A549 (cell line): ENCODE results near the gene RHOT1. TPM values are rescaled to one million over a fixed set of nuclear protein-coding genes. Genes with fewer than 3 reads are reported as not detected.

ENCODE experiments used
- ATAC-seq, 2 experiments: fragments of 200-7000 bp in 1 of 2; fragments of >200 bp in 1 of 2; cut with Nextera tagmentation in 1 of 2; cut with Tn5 transposase in 1 of 2; 3 replicates each; pipeline versions ENCODE4 v1.8.0 to v1.9.1; 2018 to 2020; ENCODE audit warnings: mild to moderate bottlenecking in 1 of 2, moderate library complexity in 1 of 2
- CTCF ChIA-PET: fragments of 300-600 bp; sonication (Branson Sonifier 250); formaldehyde crosslinking; extraction: SDS; loops from one replicate; lab custom pipeline; 2021; ENCODE audit warnings: antibody characterized with exemption, inconsistent platforms; lab: Yijun Ruan, JAX
- POLR2A ChIA-PET: fragments of 350-600 bp; formaldehyde crosslinking; extraction: SDS; loops from one replicate; lab custom pipeline; 2021; ENCODE audit warnings: antibody characterized with exemption, inconsistent platforms; lab: Yijun Ruan, JAX
- DNase-seq, 2 experiments: peaks; one replicate each; pipeline versions ENCODE4 v3.0.0 to v3.0.0-alpha.2; 2011 to 2016; ENCODE audit warnings: low read depth in 1 of 2, low spot score in 1 of 2
- FAIRE-seq: peaks from 2 replicates; lab custom pipeline; 2011; peaks lifted over from hg19 to GRCh38; lab: Jason Lieb, UNC
- H3K27ac ChIP-seq, 2 experiments: fragments of >200 bp; sonication (Bioruptor Twin); formaldehyde crosslinking; 3 replicates each; pipeline ENCODE4 v1.5.1; 2016 to 2017
- H3K4me1 ChIP-seq: fragments of >200 bp; sonication (Bioruptor Twin); formaldehyde crosslinking; 3 replicates; pipeline ENCODE4 v1.6.1; 2016
- H3K4me2 ChIP-seq: fragments of >200 bp; sonication (Bioruptor Twin); formaldehyde crosslinking; 3 replicates; pipeline ENCODE4 v1.6.1; 2016
- H3K4me3 ChIP-seq: fragments of >200 bp; sonication (Bioruptor Twin); formaldehyde crosslinking; 3 replicates; pipeline ENCODE4 v1.5.1; 2016
- H3K9me3 ChIP-seq: fragments of >200 bp; sonication (Bioruptor Twin); formaldehyde crosslinking; 3 replicates; pipeline ENCODE4 v1.6.1; 2016
- BHLHE40 ChIP-seq: IDR thresholded peaks from 2 replicates; pipeline ENCODE4 v1.6.1; 2012; ENCODE audit warnings: low read depth, low read length, inconsistent platforms
- CBX2 ChIP-seq: fragments of 200-600 bp; sonication (generic); IDR thresholded peaks from 2 replicates; pipeline ENCODE4 v1.6.1; 2016; ENCODE audit warnings: low read depth, mild to moderate bottlenecking, borderline replicate concordance
- CHD4 ChIP-seq: fragments of 200-600 bp; sonication (generic); IDR thresholded peaks from 2 replicates; pipeline ENCODE4 v1.6.1; 2016; ENCODE audit warnings: antibody characterized with exemption, mild to moderate bottlenecking, borderline replicate concordance
- EHMT2 ChIP-seq: fragments of 200-600 bp; sonication (generic); IDR thresholded peaks from 2 replicates; pipeline ENCODE4 v1.6.1; 2016; ENCODE audit warnings: antibody characterized with exemption, low read depth, mild to moderate bottlenecking, moderate library complexity
- EP300 ChIP-seq, 2 experiments: fragments of >200 bp; sonication (Bioruptor Twin); formaldehyde crosslinking; IDR thresholded peaks; 2 replicates in 1 of 2; 3 replicates in 1 of 2; pipeline ENCODE4 v1.6.1; 2016 to 2017
- HDAC2 ChIP-seq: fragments of 200-600 bp; sonication (generic); IDR thresholded peaks from 2 replicates; pipeline ENCODE4 v1.6.1; 2016
- KDM5A ChIP-seq: fragments of 200-600 bp; sonication (generic); IDR thresholded peaks from 2 replicates; pipeline ENCODE4 v1.6.1; 2016; ENCODE audit warnings: antibody characterized with exemption, mild to moderate bottlenecking
- MAFK ChIP-seq: fragments of 450-650 bp; IDR thresholded peaks from 2 replicates; pipeline ENCODE4 v1.6.1; 2014; ENCODE audit not compliant: partially characterized antibody
- NPAS2 ChIP-seq: fragments of 250-450 bp; sonication (Bioruptor Pico); IDR thresholded peaks from 2 replicates; pipeline ENCODE4 v1.8.0; 2022; ENCODE audit warnings: mild to moderate bottlenecking, moderate library complexity, borderline replicate concordance
- RAD21 ChIP-seq, 2 experiments: fragments of >200 bp in 1 of 2; sonication (Bioruptor Twin) in 1 of 2; formaldehyde crosslinking in 1 of 2; IDR thresholded peaks in 1 of 2; conservative IDR thresholded peaks in 1 of 2; 2 replicates in 1 of 2; 3 replicates in 1 of 2; pipeline ENCODE4 v1.6.1; 2012 to 2018; ENCODE audit warnings: inconsistent platforms in 1 of 2
- RNF2 ChIP-seq: fragments of 200-600 bp; sonication (generic); IDR thresholded peaks from 2 replicates; pipeline ENCODE4 v1.6.1; 2016; ENCODE audit warnings: low read depth, mild to moderate bottlenecking, antibody characterized with exemption, moderate library complexity, borderline replicate concordance
- ZNF302 ChIP-seq: fragments of 250-450 bp; sonication (Bioruptor Pico); IDR thresholded peaks from 2 replicates; pipeline ENCODE4 v1.9.0; 2021; ENCODE audit warnings: inconsistent platforms, mild to moderate bottlenecking, moderate library complexity
- WGBS: methylation state at CpG from one replicate; pipeline ENCODE4 v1.1.6; 2017; ENCODE audit errors: missing lambda C conversion rate; 5-methylcytosine and 5-hydroxymethylcytosine counted together
- polyA plus RNA-seq, 4 experiments: library from polyadenylated mRNA; depleted of rRNA in 3 of 4; stranded (reverse); fragments of >200 nt; fragmentation: RNase III in 1 of 4; extraction: RNeasy Plus Mini Kit Qiagen cat#74134 plus additional on column Dnase treatment in 1 of 4; gene quantifications; 2 replicates in 3 of 4; 3 replicates in 1 of 4; pipeline ENCODE4 v1.2.3, GENCODE V29; 2011 to 2017
- TF ChIP-seq, protein P1 (sequence below): IDR thresholded peaks from 2 replicates; pipeline ENCODE4 v1.6.1; 2012
- TF ChIP-seq, protein P2 (sequence below): fragments of 450-650 bp; IDR thresholded peaks from 2 replicates; pipeline ENCODE4 v1.6.1; 2014; ENCODE audit warnings: antibody characterized with exemption
- TF ChIP-seq, protein P3 (sequence below): fragments of >200 bp; sonication (Bioruptor Twin); formaldehyde crosslinking; IDR thresholded peaks from 3 replicates; pipeline ENCODE4 v1.5.1; 2016
- TF ChIP-seq, protein P4 (sequence below): fragments of >200 bp; sonication (Bioruptor Twin); formaldehyde crosslinking; IDR thresholded peaks from 2 replicates; pipeline ENCODE4 v1.6.1; 2016

Gene RHOT1
- polyA plus RNA-seq, 2 of the 4 experiments (the other 2 are of a cell fraction) = 26.6 to 109 TPM

DNA sequence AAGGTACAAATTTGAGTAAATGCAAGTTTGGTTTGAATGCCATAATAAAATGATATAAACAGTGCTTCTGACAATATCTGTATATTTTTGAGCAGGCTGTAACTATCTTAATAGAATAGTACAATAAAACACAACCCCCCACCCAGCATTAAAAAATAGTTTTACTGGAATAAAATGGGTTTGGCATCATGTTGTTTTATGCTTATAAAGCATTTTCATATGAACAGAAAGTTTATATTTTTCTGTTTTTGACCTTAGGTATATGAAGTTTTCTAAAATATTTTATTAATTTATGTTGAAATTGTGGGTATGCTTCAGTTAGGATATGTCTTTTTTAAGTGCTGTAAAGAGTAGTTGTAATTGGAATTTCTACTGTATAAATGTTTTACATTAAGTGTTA lies 66.1 kb downstream of the RHOT1 start:
- CTCF ChIA-PET = no interaction called here
- no peaks in the 10 kb centered on the region for H3K9me3 ChIP-seq
- no peak overlapping the region for H3K27ac ChIP-seq
- DNase-seq (no peak), FAIRE-seq (no peak), ATAC-seq (no peak)
- H3K4me2 ChIP-seq = no peak overlapping the region
- POLR2A ChIA-PET = no interaction called here
- H3K4me3 ChIP-seq = no peak overlapping the region
- peak; percentile 53 for TF ChIP-seq MAFK
- TF ChIP-seq RAD21 (conservative IDR thresholded peaks at IDR 0.05 in 1 of 2, IDR thresholded peaks at IDR 0.05 in 1 of 2) = no peak
- peaks cover 11% of the 10 kb centered on the region for H3K4me1 ChIP-seq

DNA sequence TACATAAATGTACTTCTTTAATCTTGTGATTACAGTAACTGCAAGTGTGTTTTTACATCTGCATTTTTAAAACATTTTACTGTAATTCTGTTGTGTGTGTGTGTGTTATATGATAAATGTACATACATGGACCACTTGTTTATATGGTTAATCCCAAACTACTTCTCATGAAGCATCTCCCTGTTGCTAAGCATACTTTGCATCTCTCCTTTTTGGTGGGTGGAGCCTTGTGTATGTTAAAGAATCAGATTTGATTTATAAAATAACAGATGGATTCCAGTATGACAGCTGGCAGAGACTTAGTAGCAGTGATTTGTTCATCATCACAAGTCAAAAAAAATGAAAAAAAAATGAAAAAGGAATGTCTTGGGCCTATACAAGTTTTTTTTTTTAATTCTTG lies 67.3 kb downstream of the RHOT1 start:
- Histone ChIP-seq H3K4me3 (no peak overlapping the region), H3K9me3 (no peaks in the 10 kb centered on the region), H3K27ac (no peak overlapping the region), H3K4me1 (peaks cover 11% of the 10 kb centered on the region), H3K4me2 (no peak overlapping the region)
- ATAC-seq = no peak
- no peak for FAIRE-seq
- TF ChIP-seq, protein P1, sequence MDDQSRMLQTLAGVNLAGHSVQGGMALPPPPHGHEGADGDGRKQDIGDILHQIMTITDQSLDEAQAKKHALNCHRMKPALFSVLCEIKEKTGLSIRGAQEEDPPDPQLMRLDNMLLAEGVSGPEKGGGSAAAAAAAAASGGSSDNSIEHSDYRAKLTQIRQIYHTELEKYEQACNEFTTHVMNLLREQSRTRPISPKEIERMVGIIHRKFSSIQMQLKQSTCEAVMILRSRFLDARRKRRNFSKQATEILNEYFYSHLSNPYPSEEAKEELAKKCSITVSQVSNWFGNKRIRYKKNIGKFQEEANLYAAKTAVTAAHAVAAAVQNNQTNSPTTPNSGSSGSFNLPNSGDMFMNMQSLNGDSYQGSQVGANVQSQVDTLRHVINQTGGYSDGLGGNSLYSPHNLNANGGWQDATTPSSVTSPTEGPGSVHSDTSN = no peak
- TF ChIP-seq KDM5A (no peak), NPAS2 (CRISPR knock-in tag) (no peak), EHMT2 (no peak)
- POLR2A ChIA-PET = no interaction called here
- CTCF ChIA-PET = interaction anchor here (0.9 to 1.9 kb wide), 4 partner anchors 13 to 110 kb away, joined by 3 to 5 read pairs (median 3); no protein-coding TSS in a partner anchor
- DNase-seq = no peak

DNA sequence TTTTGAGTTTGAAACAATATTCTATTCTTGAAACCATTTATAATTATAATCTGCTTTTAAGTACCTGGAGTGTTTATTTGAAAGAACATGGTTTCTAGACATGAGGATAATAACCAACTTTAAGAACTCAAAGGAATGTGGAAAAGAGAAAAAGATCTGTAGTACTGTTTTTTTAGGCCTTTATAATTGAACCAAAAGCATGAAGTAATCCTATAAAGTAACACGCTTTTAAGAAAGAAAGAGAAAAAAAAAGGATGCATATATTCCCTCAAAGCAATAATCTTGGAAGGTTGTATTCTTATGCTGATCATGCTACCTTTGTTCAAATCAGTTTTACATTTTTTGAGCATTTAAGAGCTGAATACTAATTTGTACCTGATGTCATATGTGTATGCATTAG lies 69.4 kb downstream of the RHOT1 start:
- Histone ChIP-seq H3K4me3 (no peak overlapping the region), H3K4me2 (no peak overlapping the region), H3K27ac (no peak overlapping the region), H3K9me3 (no peaks in the 10 kb centered on the region), H3K4me1 (peaks cover 6% of the 10 kb centered on the region; the same call in 1 of the 3 replicates)
- 86% methylated on average over 1 of the region's 1 CpG for whole genome bisulfite sequencing
- TF ChIP-seq, protein P2, sequence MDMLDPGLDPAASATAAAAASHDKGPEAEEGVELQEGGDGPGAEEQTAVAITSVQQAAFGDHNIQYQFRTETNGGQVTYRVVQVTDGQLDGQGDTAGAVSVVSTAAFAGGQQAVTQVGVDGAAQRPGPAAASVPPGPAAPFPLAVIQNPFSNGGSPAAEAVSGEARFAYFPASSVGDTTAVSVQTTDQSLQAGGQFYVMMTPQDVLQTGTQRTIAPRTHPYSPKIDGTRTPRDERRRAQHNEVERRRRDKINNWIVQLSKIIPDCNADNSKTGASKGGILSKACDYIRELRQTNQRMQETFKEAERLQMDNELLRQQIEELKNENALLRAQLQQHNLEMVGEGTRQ = no peak
- TF ChIP-seq HDAC2 = no peak
- no peak for TF ChIP-seq BHLHE40
- no peak for TF ChIP-seq RNF2
- no peak for TF ChIP-seq EP300 (IDR thresholded peaks at IDR 0.05)
- TF ChIP-seq, protein P3, sequence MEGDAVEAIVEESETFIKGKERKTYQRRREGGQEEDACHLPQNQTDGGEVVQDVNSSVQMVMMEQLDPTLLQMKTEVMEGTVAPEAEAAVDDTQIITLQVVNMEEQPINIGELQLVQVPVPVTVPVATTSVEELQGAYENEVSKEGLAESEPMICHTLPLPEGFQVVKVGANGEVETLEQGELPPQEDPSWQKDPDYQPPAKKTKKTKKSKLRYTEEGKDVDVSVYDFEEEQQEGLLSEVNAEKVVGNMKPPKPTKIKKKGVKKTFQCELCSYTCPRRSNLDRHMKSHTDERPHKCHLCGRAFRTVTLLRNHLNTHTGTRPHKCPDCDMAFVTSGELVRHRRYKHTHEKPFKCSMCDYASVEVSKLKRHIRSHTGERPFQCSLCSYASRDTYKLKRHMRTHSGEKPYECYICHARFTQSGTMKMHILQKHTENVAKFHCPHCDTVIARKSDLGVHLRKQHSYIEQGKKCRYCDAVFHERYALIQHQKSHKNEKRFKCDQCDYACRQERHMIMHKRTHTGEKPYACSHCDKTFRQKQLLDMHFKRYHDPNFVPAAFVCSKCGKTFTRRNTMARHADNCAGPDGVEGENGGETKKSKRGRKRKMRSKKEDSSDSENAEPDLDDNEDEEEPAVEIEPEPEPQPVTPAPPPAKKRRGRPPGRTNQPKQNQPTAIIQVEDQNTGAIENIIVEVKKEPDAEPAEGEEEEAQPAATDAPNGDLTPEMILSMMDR = no peak
- TF ChIP-seq ZNF302 (CRISPR knock-in tag) = no peak
- no peak for TF ChIP-seq RAD21 (conservative IDR thresholded peaks at IDR 0.05 in 1 of 2, IDR thresholded peaks at IDR 0.05 in 1 of 2)
- TF ChIP-seq CHD4 = no peak
- TF ChIP-seq, protein P4, sequence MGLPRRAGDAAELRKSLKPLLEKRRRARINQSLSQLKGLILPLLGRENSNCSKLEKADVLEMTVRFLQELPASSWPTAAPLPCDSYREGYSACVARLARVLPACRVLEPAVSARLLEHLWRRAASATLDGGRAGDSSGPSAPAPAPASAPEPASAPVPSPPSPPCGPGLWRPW = no peak
- TF ChIP-seq CBX2 = no peak
- ATAC-seq (no peak), DNase-seq (no peak), FAIRE-seq (no peak)
- ChIA-PET CTCF (interaction anchor here (1.3 to 1.9 kb wide), 2 partner anchors 108 to 250 kb away, joined by 3 to 5 read pairs; no protein-coding TSS in a partner anchor), POLR2A (no interaction called here)
